Osteoblast (primary cell): ENCODE results near the gene ANG. TPM values are rescaled to one million over a fixed set of nuclear protein-coding genes. Genes with fewer than 3 reads are reported as not detected.

Experiments used
- DNase-seq: peaks from one replicate; pipeline ENCODE4 v3.0.0; 2011; ENCODE audit warnings: low spot score, mixed read lengths; ENCODE audit not compliant: insufficient read length; ENCODE audit errors: missing footprints
- H2AFZ ChIP-seq: 2 replicates; pipeline ENCODE4 v1.6.0; 2011; ENCODE audit warnings: mild to moderate bottlenecking, low read length
- H3K27ac ChIP-seq: 2 replicates; pipeline ENCODE4 v1.5.1; 2011; ENCODE audit warnings: mild to moderate bottlenecking, low read depth, low read length, moderate library complexity
- H3K27me3 ChIP-seq: 2 replicates; pipeline ENCODE4 v1.6.0; 2012; ENCODE audit warnings: mild to moderate bottlenecking, control low read depth, inconsistent platforms, low read length, moderate library complexity; ENCODE audit not compliant: insufficient read depth
- H3K36me3 ChIP-seq: 2 replicates; pipeline ENCODE4 v1.5.1; 2011; ENCODE audit warnings: mild to moderate bottlenecking, low read length, control low read depth, moderate library complexity; ENCODE audit not compliant: insufficient read depth
- H3K4me1 ChIP-seq: 2 replicates; pipeline ENCODE4 v1.5.1; 2011; ENCODE audit warnings: mild to moderate bottlenecking, low read length, control low read depth, moderate library complexity; ENCODE audit not compliant: insufficient read depth
- H3K4me2 ChIP-seq: 2 replicates; pipeline ENCODE4 v1.6.0; 2011; ENCODE audit warnings: mild to moderate bottlenecking, low read length; ENCODE audit not compliant: insufficient read depth
- H3K4me3 ChIP-seq: fragments of 200-600 bp; sonication (generic); 3 replicates; pipeline ENCODE4 v1.5.1; 2012; ENCODE audit warnings: mild to moderate bottlenecking, low read length, inconsistent platforms; ENCODE audit not compliant: insufficient read depth
- H3K79me2 ChIP-seq: 2 replicates; pipeline ENCODE4 v1.6.0; 2012; ENCODE audit warnings: mild to moderate bottlenecking, low read length, control low read depth, inconsistent platforms; ENCODE audit not compliant: insufficient read depth
- H3K9me3 ChIP-seq: 2 replicates; pipeline ENCODE4 v1.5.1; 2011; ENCODE audit warnings: low read depth, low read length, control low read depth
- H4K20me1 ChIP-seq: 2 replicates; pipeline ENCODE4 v1.6.0; 2012; ENCODE audit warnings: mild to moderate bottlenecking, low read length, control low read depth; ENCODE audit not compliant: insufficient read depth
- CTCF ChIP-seq: IDR thresholded peaks from 2 replicates; pipeline ENCODE4 v1.5.1; 2011; ENCODE audit warnings: mild to moderate bottlenecking, low read depth, low read length, moderate library complexity; ENCODE audit errors: extremely low read depth
- total RNA-seq: library from RNA; depleted of rRNA; stranded (reverse); fragments of >200 nt; gene quantifications from 2 replicates; pipeline ENCODE4 v1.2.3, GENCODE V29; 2012

The ANG gene
- total RNA-seq, 1 donor: 7.2 TPM

DNA sequence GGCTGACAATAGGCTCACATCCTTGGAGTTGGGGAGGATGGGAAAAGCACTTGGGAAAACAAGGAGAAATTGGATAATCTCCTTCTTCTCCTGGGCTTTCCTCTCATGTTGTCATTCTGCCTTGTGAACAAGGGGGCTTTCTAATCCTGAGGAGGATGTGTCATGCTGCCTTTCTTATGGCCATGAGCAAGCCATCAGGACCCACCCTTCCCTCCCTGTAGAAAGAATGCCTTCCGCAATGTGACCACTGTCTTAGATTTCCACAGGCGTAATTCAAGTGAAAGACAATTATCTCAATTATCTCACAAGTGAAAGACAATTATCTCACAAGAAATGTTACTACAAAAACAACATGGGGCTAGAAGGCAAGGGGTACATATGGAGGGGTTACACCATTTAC is 44.0 kb upstream of the ANG start:
- H3K27ac ChIP-seq: no peak overlapping the region
- H3K4me2 ChIP-seq: no peak overlapping the region
- H2AFZ ChIP-seq: no peak overlapping the region
- no peaks in the 10 kb centered on the region for H4K20me1 ChIP-seq
- H3K4me3 ChIP-seq: no peak overlapping the region
- no peaks in the 10 kb centered on the region for H3K9me3 ChIP-seq
- TF ChIP-seq CTCF: no peak
- H3K36me3 ChIP-seq: no peaks in the 10 kb centered on the region
- H3K4me1 ChIP-seq: no peaks in the 10 kb centered on the region
- H3K27me3 ChIP-seq: peaks cover 7% of the 10 kb centered on the region
- no peak for DNase-seq
- no peaks in the 10 kb centered on the region for H3K79me2 ChIP-seq

DNA sequence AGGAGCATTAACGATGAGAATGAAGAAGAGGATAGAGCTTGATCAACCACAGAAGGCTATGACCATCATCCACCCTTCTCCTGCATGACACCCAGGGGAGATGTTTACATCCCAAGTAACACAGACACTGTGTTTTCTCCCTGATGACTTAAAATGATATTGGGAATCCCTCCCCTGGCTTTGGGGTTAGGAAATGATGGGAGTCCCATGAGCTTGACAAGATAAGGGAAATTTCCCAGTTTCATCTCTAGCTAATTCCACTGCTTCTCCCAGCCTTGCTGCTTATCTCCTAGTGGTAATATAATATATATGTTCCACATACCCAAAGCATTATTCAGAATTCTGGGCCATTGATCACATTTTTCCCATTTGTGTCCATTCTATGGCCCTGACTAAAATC is 43.1 kb upstream of the ANG start:
- TF ChIP-seq CTCF: no peak
- Histone ChIP-seq H3K4me1 (no peaks in the 10 kb centered on the region), H3K4me2 (no peak overlapping the region), H3K4me3 (no peak overlapping the region), H3K9me3 (no peaks in the 10 kb centered on the region), H3K27me3 (peaks cover 7% of the 10 kb centered on the region), H3K27ac (no peak overlapping the region), H3K79me2 (no peaks in the 10 kb centered on the region), H2AFZ (no peak overlapping the region), H3K36me3 (no peaks in the 10 kb centered on the region), H4K20me1 (no peaks in the 10 kb centered on the region)
- no peak for DNase-seq

DNA sequence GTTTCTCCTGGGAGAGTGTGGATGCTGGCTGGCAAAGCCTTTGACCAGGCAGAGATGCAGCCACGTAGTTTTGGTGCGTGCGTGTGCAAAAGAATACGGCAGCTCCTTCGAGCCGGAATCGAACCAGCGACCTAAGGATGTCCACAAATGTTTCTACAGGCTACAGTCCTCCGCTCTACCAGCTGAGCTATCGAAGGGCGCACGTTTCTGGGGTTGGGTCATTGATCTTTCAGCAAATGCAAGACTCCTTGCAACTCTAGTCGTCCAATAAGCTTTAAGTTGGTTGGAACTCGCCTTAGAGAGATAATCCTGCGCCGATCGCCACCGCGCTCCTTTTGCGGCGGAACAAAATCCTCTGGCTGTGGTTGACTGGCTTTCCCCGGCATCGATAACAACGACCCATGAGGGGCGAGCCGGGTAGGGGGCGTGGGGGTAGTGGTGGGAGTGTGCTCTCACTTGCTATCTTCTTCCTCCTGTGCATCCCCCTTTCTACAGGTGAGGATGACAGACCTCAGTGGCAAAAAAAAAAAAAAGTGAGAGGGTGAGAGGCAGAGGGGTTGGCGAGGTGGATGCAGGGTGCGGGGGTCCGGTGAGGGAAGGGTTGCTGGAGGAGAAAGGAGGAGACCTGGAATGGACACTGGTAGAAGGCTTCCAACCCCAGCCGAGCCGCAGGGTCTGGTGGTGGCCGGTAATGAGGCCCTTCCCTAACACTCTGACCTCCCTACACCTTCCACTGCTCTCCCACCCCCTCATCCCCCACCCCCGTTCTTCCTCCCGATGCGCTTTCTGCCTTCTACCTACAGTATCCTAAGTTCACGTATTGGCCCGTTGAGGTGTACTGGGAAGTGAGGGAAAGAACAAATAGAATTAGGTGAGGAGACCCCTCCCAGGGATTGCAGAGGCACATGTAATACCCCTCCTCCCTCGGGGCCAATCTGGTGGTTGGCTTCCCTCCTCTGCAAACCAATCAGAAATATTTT is 35.3 kb upstream of the ANG start:
- Histone ChIP-seq H3K36me3 (no peaks in the 10 kb centered on the region), H3K27me3 (peaks cover 18% of the 10 kb centered on the region), H3K4me2 (peak overlapping the region; percentile 55), H3K4me3 (peak overlapping the region; percentile 38), H4K20me1 (no peaks in the 10 kb centered on the region), H2AFZ (peak overlapping the region; percentile 10), H3K27ac (no peak overlapping the region), H3K79me2 (no peaks in the 10 kb centered on the region), H3K9me3 (no peaks in the 10 kb centered on the region), H3K4me1 (no peaks in the 10 kb centered on the region)
- DNase-seq: peak; percentile 88
- no peak for TF ChIP-seq CTCF

GRCh38 chr14:20655851-20656250 is 32.7 kb upstream of the ANG start:
- Histone ChIP-seq H4K20me1 (no peaks in the 10 kb centered on the region), H3K79me2 (no peaks in the 10 kb centered on the region)
- no peak for TF ChIP-seq CTCF

More at GRCh38 chr14:20655851-20656250, 32.7 kb upstream of the ANG start:
- Histone ChIP-seq H3K4me3 (no peak overlapping the region), H3K4me1 (no peaks in the 10 kb centered on the region), H3K4me2 (no peak overlapping the region), H3K27me3 (peaks cover 23% of the 10 kb centered on the region), H2AFZ (no peak overlapping the region), H3K27ac (no peak overlapping the region), H3K9me3 (no peaks in the 10 kb centered on the region), H3K36me3 (no peaks in the 10 kb centered on the region)
- DNase-seq: no peak
